Hair follicle dermal papilla cell (primary cell): Measurements from ENCODE around the gene MAMDC2. TPM values are rescaled to one million over a fixed set of nuclear protein-coding genes. Genes with fewer than 3 reads are reported as not detected.

Source experiments
- small RNA-seq: library from RNA; depleted of rRNA; stranded (forward); fragments of <200 nt; gene quantifications from one replicate; pipeline ENCODE3, GENCODE V24; 2012
- total RNA-seq: library from RNA; depleted of rRNA; stranded (reverse); fragments of >200 nt; gene quantifications from 2 replicates; pipeline ENCODE4 v1.2.3, GENCODE V29; 2012

Gene MAMDC2
- 9.9 and 27.4 TPM in 2 replicates for total RNA-seq

GRCh38 chr9:70043689-70044489, at the start of gene MAMDC2:
Gene MAMDC2 (plus strand): TSS chr9:70043848. CDS start chr9:70044198, 350 bp downstream.

DNA sequence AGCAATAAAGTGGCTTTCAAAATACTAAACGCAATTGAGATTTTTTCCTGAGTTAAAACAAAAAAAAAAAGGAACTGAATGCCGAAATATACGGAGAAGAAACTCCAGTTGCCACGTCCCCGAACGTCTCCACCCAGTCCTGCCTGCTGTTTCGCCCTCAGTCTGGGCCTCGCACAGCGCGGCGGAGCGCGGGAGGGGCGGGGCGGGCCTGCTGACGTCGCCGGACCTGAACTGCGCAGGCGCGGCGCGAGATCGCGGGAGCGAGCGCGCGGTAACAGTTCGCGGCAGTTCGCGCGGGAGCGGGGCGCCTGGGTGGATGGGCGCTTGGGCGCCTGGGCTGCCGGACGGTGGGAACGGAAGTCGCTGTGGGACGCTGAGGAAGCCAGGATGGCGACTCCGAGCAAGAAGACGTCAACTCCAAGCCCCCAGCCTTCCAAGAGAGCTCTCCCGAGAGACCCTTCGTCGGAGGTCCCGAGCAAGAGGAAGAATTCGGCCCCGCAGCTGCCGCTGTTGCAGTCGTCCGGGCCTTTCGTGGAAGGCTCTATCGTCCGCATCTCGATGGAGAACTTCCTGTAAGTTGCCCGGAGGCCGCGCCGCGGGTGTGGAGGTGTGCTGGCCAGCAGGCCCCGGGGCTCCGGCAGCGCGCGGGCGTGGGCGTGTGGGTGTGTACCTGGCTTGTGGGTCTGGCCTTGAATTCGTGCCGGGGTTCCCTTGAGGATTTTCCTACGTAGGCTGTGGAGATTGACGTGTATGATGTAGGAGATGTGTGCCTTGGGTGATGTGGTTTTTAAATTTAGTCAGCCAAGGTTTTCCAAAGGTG, 215.3 kb downstream of the MAMDC2 start, which contains the start of gene SMC5:
Gene SMC5, plus strand, starts transcription at position 287 of the 820 bp plus-strand sequence. Its CDS starts 101 bp downstream, at position 388.

Small RNA genes lying within 50 kb of the gene (small RNA-seq; reads per million reads assigned to genes)
- 3.5 reads per million, percentile 67 among the genes with 10 or more reads in this experiment for gene RNU2-5P

Other genes starting within 250 kb of the MAMDC2 start
- not detected in 2 replicates for gene CFAP95, start 223.0 kb upstream of the MAMDC2 start, total RNA-seq
- 20.5 and 29.7 TPM in 2 replicates for gene SMC5, start 215.1 kb downstream of the MAMDC2 start, total RNA-seq